Measurements from ENCODE around the gene LNX2.

The LNX2 gene

DNA sequence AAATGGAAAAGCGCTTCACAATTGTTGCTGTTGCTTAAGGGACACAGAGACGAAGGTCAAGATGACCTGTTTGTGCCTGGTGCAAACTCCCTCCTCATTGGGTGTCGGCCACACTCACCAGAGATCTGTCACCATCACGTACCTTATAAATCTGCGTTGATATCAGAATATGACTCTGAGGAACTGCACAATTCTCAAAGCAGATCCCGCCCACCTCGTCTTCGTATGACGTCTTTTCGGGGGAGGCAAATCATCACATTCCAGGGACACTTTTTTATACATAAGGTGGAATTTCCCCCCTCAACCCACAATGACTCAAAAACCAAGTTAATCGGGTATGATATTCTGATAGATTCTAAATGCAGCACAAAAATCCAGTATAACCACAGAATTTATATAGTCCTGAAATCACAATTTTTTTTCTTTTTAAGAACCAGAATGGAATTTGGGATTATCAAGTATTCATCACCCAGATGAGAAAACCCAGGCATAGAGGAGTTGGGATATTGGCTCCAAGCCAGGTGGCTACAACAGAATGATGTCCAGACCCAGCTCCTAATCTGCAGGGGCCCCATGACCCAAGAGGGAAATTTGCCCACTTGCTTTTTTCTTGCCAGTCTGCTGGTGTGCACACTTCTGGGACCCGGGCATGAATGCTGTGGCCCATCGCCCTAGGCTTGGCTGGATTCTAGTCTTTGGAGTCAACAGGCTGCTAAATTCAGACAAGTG lies 119.4 kb downstream of the LNX2 start:
- Histone ChIP-seq H3K4me1 (ENCODE audit: control insufficient read depth, insufficient read depth, low read depth, low read length) (no peaks in the 10 kb centered on the region), H3K14ac (ENCODE audit: low read length in 2 of 2) (no peak overlapping the region), H3K9me3 (ENCODE audit: control insufficient read depth, low read length) (no peaks in the 10 kb centered on the region), H2BK15ac (ENCODE audit: low read depth, poor library complexity, severe bottlenecking) (no peak overlapping the region), H3K36me3 (ENCODE audit: control insufficient read depth in 1 of 2, insufficient read depth in 2 of 2, low read depth in 1 of 2, low read length in 2 of 2) (no peaks in the 10 kb centered on the region), H3K27ac (ENCODE audit: low read length, poor library complexity, severe bottlenecking) (no peak overlapping the region), H2BK5ac (ENCODE audit: low read depth, low read length, poor library complexity, severe bottlenecking) (no peak overlapping the region), H4K8ac (ENCODE audit: low read length) (no peak overlapping the region), H2AFZ (ENCODE audit: low read depth, low read length) (no peak overlapping the region), H3K79me1 (replicated peaks; ENCODE audit: low read length, poor library complexity, severe bottlenecking) (no peaks in the 10 kb centered on the region), H3K23ac (ENCODE audit: low read length in 2 of 2) (no peak overlapping the region), H3K18ac (ENCODE audit: low read depth in 1 of 2, low read length in 2 of 2) (no peak overlapping the region), H2BK12ac (ENCODE audit: low read length in 2 of 2) (no peak overlapping the region), H3K4ac (ENCODE audit: low read depth in 1 of 2, low read length in 2 of 2) (no peak overlapping the region), H2BK120ac (ENCODE audit: low read depth, low read length) (no peak overlapping the region), H4K91ac (ENCODE audit: low read length) (no peak overlapping the region), H2AK5ac (ENCODE audit: low read length, severe bottlenecking) (no peak overlapping the region), H3K4me2 (ENCODE audit: low read length, poor library complexity, severe bottlenecking) (no peak overlapping the region), H3K27me3 (ENCODE audit: control insufficient read depth in 1 of 2, insufficient read depth in 1 of 2, low read length in 2 of 2) (peaks cover 17 to 22% of the 10 kb centered on the region in 2 experiments), H3K4me3 (ENCODE audit: insufficient read depth in 1 of 2, low read depth in 1 of 2, low read length in 2 of 2) (no peak overlapping the region), H3K9ac (ENCODE audit: low read length) (no peak overlapping the region)
- WGBS = 92% methylated on average over 13 of the region's 13 CpGs
- DNase-seq = no peak

DNA sequence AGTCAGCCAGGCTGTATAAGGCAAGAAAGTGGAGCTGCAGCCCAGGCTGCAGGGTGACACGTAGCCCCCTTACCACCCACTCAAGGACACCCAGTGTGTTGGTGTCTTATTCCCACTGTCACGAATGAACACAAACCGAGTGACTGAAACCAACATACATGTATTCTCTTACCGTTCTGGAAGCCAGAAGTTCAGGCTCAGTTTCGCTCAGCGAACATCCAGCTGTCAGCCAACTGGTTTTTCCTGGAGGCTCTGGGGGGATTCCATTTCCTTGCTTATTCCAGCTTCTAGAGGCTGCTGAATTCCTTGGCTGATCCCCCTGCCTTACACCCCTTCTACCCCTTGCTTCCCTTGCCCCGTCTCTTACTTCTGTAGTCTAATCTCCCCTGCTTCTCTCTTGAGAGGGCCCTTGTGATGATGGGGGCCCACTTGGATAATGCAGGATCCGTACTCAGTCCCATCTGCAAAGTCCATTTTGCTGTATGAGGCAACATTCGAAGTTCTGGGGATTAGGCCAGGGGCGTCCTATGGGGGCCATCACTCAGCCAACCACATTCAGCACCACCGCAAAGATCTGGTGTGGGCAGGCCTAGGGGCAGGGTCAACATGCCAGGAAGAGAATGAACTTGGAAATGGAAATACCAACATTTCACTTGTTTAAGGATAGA lies 122.6 kb downstream of the LNX2 start:
- no peak overlapping the region for H2AK5ac ChIP-seq (ENCODE audit: low read length, severe bottlenecking)
- no peaks in the 10 kb centered on the region for H3K79me1 ChIP-seq (replicated peaks; ENCODE audit: low read length, poor library complexity, severe bottlenecking)
- H3K27me3 ChIP-seq (ENCODE audit: control insufficient read depth in 1 of 2, insufficient read depth in 1 of 2, low read length in 2 of 2) = peaks cover 9 to 12% of the 10 kb centered on the region in 2 experiments
- H4K91ac ChIP-seq (ENCODE audit: low read length) = no peak overlapping the region
- H2BK120ac ChIP-seq (ENCODE audit: low read depth, low read length) = no peak overlapping the region
- H3K27ac ChIP-seq (ENCODE audit: low read length, poor library complexity, severe bottlenecking) = no peak overlapping the region
- H4K8ac ChIP-seq (ENCODE audit: low read length) = no peak overlapping the region
- H3K4me2 ChIP-seq (ENCODE audit: low read length, poor library complexity, severe bottlenecking) = no peak overlapping the region
- no peak overlapping the region for H2BK15ac ChIP-seq (ENCODE audit: low read depth, poor library complexity, severe bottlenecking)
- no peaks in the 10 kb centered on the region for H3K36me3 ChIP-seq (ENCODE audit: control insufficient read depth in 1 of 2, insufficient read depth in 2 of 2, low read depth in 1 of 2, low read length in 2 of 2)
- DNase-seq = no peak
- no peak overlapping the region for H2BK5ac ChIP-seq (ENCODE audit: low read depth, low read length, poor library complexity, severe bottlenecking)
- no peak overlapping the region for H3K18ac ChIP-seq (ENCODE audit: low read depth in 1 of 2, low read length in 2 of 2)
- no peak overlapping the region for H3K14ac ChIP-seq (ENCODE audit: low read length in 2 of 2)
- WGBS = 89% methylated on average over 11 of the region's 11 CpGs
- no peaks in the 10 kb centered on the region for H3K4me1 ChIP-seq (ENCODE audit: control insufficient read depth, insufficient read depth, low read depth, low read length)
- H2AFZ ChIP-seq (ENCODE audit: low read depth, low read length) = no peak overlapping the region
- H3K9ac ChIP-seq (ENCODE audit: low read length) = no peak overlapping the region
- H3K9me3 ChIP-seq (ENCODE audit: control insufficient read depth, low read length) = no peaks in the 10 kb centered on the region
- no peak overlapping the region for H2BK12ac ChIP-seq (ENCODE audit: low read length in 2 of 2)
- no peak overlapping the region for H3K4ac ChIP-seq (ENCODE audit: low read depth in 1 of 2, low read length in 2 of 2)
- no peak overlapping the region for H3K23ac ChIP-seq (ENCODE audit: low read length in 2 of 2)
- H3K4me3 ChIP-seq (ENCODE audit: insufficient read depth in 1 of 2, low read depth in 1 of 2, low read length in 2 of 2) = no peak overlapping the region

GRCh38 chr13:27496536-27497273 lies 123.6 kb downstream of the LNX2 start:
- no peaks in the 10 kb centered on the region for H3K36me3 ChIP-seq (ENCODE audit: control insufficient read depth in 1 of 2, insufficient read depth in 2 of 2, low read depth in 1 of 2, low read length in 2 of 2)
- DNase-seq = no peak

DNA sequence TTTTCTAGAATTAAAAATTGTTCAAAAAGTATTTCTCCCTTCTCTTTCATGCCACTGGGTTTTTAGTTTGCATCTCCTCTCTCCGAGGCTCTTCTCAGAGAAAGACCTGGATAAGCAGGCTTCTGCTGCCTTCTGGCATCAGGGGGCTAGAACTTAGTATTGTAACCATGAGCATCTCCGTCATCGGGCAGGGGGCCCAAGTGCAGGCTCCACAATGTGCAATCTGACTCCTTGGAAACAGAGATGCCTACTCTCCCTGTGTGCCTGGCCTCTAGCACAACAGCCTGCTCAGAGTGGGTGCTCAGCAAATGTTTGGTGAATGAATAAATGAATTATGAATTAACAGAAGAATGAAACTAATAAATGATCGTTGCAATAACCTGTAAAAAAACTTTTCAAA lies 124.3 kb downstream of the LNX2 start:
- WGBS = 83% methylated on average over 3 of the region's 4 CpGs
- peaks cover 4 to 9% of the 10 kb centered on the region in 2 experiments for H3K27me3 ChIP-seq (ENCODE audit: control insufficient read depth in 1 of 2, insufficient read depth in 1 of 2, low read length in 2 of 2)
- no peak overlapping the region for H4K91ac ChIP-seq (ENCODE audit: low read length)
- H2BK120ac ChIP-seq (ENCODE audit: low read depth, low read length) = no peak overlapping the region
- no peak overlapping the region for H3K9ac ChIP-seq (ENCODE audit: low read length)
- no peak overlapping the region for H2BK12ac ChIP-seq (ENCODE audit: low read length in 2 of 2)
- no peaks in the 10 kb centered on the region for H3K79me1 ChIP-seq (replicated peaks; ENCODE audit: low read length, poor library complexity, severe bottlenecking)
- H3K9me3 ChIP-seq (ENCODE audit: control insufficient read depth, low read length) = no peaks in the 10 kb centered on the region
- H3K4me2 ChIP-seq (ENCODE audit: low read length, poor library complexity, severe bottlenecking) = no peak overlapping the region
- H3K4me3 ChIP-seq (ENCODE audit: insufficient read depth in 1 of 2, low read depth in 1 of 2, low read length in 2 of 2) = no peak overlapping the region
- H3K23ac ChIP-seq (ENCODE audit: low read length in 2 of 2) = no peak overlapping the region
- H3K27ac ChIP-seq (ENCODE audit: low read length, poor library complexity, severe bottlenecking) = no peak overlapping the region
- no peak overlapping the region for H2AK5ac ChIP-seq (ENCODE audit: low read length, severe bottlenecking)
- peak overlapping the region in 1 of 2 experiments; percentile 71 for H3K14ac ChIP-seq (ENCODE audit: low read length in 2 of 2)
- no peak overlapping the region for H2BK5ac ChIP-seq (ENCODE audit: low read depth, low read length, poor library complexity, severe bottlenecking)
- H3K4ac ChIP-seq (ENCODE audit: low read depth in 1 of 2, low read length in 2 of 2) = no peak overlapping the region
- H3K18ac ChIP-seq (ENCODE audit: low read depth in 1 of 2, low read length in 2 of 2) = no peak overlapping the region
- no peak overlapping the region for H4K8ac ChIP-seq (ENCODE audit: low read length)
- no peak for DNase-seq
- H3K4me1 ChIP-seq (ENCODE audit: control insufficient read depth, insufficient read depth, low read depth, low read length) = no peaks in the 10 kb centered on the region
- H2AFZ ChIP-seq (ENCODE audit: low read depth, low read length) = no peak overlapping the region
- H2BK15ac ChIP-seq (ENCODE audit: low read depth, poor library complexity, severe bottlenecking) = no peak overlapping the region
- no peaks in the 10 kb centered on the region for H3K36me3 ChIP-seq (ENCODE audit: control insufficient read depth in 1 of 2, insufficient read depth in 2 of 2, low read depth in 1 of 2, low read length in 2 of 2)

More at GRCh38 chr13:27496536-27497273, 123.6 kb downstream of the LNX2 start:
- no peak overlapping the region for H3K23ac ChIP-seq (ENCODE audit: low read length in 2 of 2)
- no peaks in the 10 kb centered on the region for H3K4me1 ChIP-seq (ENCODE audit: control insufficient read depth, insufficient read depth, low read depth, low read length)
- H3K4me3 ChIP-seq (ENCODE audit: insufficient read depth in 1 of 2, low read depth in 1 of 2, low read length in 2 of 2) = no peak overlapping the region
- no peak overlapping the region for H3K4ac ChIP-seq (ENCODE audit: low read depth in 1 of 2, low read length in 2 of 2)
- H3K27me3 ChIP-seq (ENCODE audit: control insufficient read depth in 1 of 2, insufficient read depth in 1 of 2, low read length in 2 of 2) = peaks cover 4 to 9% of the 10 kb centered on the region in 2 experiments
- H2BK15ac ChIP-seq (ENCODE audit: low read depth, poor library complexity, severe bottlenecking) = no peak overlapping the region
- H2BK12ac ChIP-seq (ENCODE audit: low read length in 2 of 2) = no peak overlapping the region
- H4K8ac ChIP-seq (ENCODE audit: low read length) = no peak overlapping the region
- no peak overlapping the region for H3K18ac ChIP-seq (ENCODE audit: low read depth in 1 of 2, low read length in 2 of 2)
- H2BK5ac ChIP-seq (ENCODE audit: low read depth, low read length, poor library complexity, severe bottlenecking) = no peak overlapping the region
- H3K9me3 ChIP-seq (ENCODE audit: control insufficient read depth, low read length) = no peaks in the 10 kb centered on the region
- H2AFZ ChIP-seq (ENCODE audit: low read depth, low read length) = no peak overlapping the region
- H3K79me1 ChIP-seq (replicated peaks; ENCODE audit: low read length, poor library complexity, severe bottlenecking) = no peaks in the 10 kb centered on the region
- no peak overlapping the region for H3K14ac ChIP-seq (ENCODE audit: low read length in 2 of 2)
- no peak overlapping the region for H4K91ac ChIP-seq (ENCODE audit: low read length)
- no peak overlapping the region for H3K4me2 ChIP-seq (ENCODE audit: low read length, poor library complexity, severe bottlenecking)
- no peak overlapping the region for H3K27ac ChIP-seq (ENCODE audit: low read length, poor library complexity, severe bottlenecking)
- 73% methylated on average over 6 of the region's 10 CpGs for WGBS
- no peak overlapping the region for H2BK120ac ChIP-seq (ENCODE audit: low read depth, low read length)
- no peak overlapping the region for H2AK5ac ChIP-seq (ENCODE audit: low read length, severe bottlenecking)
- H3K9ac ChIP-seq (ENCODE audit: low read length) = no peak overlapping the region

All from mesenchymal stem cell (in vitro differentiated cells and primary cell).